Sigmoid colon (tissue), 7 donors: ENCODE results near the gene LCAT. TPM values are rescaled to one million over a fixed set of nuclear protein-coding genes. Genes with fewer than 3 reads are reported as not detected.
A peak's percentile ranks its signal among the peaks of the same experiment; 100 is the strongest.

ENCODE experiments used
- DNase-seq: peaks from one replicate; pipeline ENCODE4 v3.0.0-alpha.2; 2019
- H3K27ac ChIP-seq, 4 donors: fragments of 200-600 bp; sonication (generic); one replicate each; pipeline ENCODE4 v1.5.1; 2016 to 2019; ENCODE audit warnings: mild to moderate bottlenecking in 1 of 4
- H3K27me3 ChIP-seq, 3 donors: fragments of 200-600 bp; sonication (generic); one replicate each; pipeline ENCODE4 v1.5.1; 2019; ENCODE audit warnings: mild to moderate bottlenecking in 1 of 3
- H3K36me3 ChIP-seq, 4 donors: fragments of 200-600 bp; sonication (generic); one replicate each; pipeline ENCODE4 v1.5.1; 2016 to 2019
- H3K4me1 ChIP-seq, 4 donors: fragments of 200-600 bp; sonication (generic); one replicate each; pipeline ENCODE4 v1.5.1; 2017 to 2019
- H3K4me3 ChIP-seq, 4 donors: fragments of 200-600 bp; sonication (generic); one replicate each; pipeline ENCODE4 v1.5.1; 2017 to 2019; ENCODE audit warnings: mild to moderate bottlenecking in 2 of 4, moderate library complexity in 1 of 4
- H3K9me3 ChIP-seq, 4 donors: fragments of 200-600 bp in 3 of 4; sonication (generic) in 3 of 4; one replicate each; pipeline versions ENCODE4 v1.5.1 to v1.6.1; 2013 to 2019
- EP300 ChIP-seq, 4 donors: sonication (generic); formaldehyde crosslinking; IDR thresholded peaks; one replicate each; pipeline ENCODE4 v1.6.1; 2017; ENCODE audit warnings: antibody characterized with exemption in 4 of 4
- POLR2A ChIP-seq, 2 donors: fragments of 450-650 bp; IDR thresholded peaks; one replicate each; pipeline ENCODE4 v1.6.1; 2016; ENCODE audit warnings: antibody characterized with exemption in 2 of 2, mild to moderate bottlenecking in 2 of 2, moderate library complexity in 2 of 2
- POLR2AphosphoS5 ChIP-seq, 4 donors: sonication (generic); formaldehyde crosslinking; IDR thresholded peaks; one replicate each; pipeline ENCODE4 v1.6.1; 2017; ENCODE audit warnings: antibody characterized with exemption in 4 of 4
- WGBS, 2 donors: extraction: QIAGEN DNeasy Blood & Tissue Kit; methylation state at CpG; one replicate each; pipeline ENCODE4 v1.1.7; 2013; 5-methylcytosine and 5-hydroxymethylcytosine counted together
- intact Hi-C: fragments of 100-400 bp; cut with DNase I; formaldehyde crosslinking; loops from one replicate; pipeline ENCODE4 v1.15.1; 2023
- polyA plus RNA-seq, 3 donors: library from polyadenylated mRNA; stranded (reverse); fragments of 200-250 nt; gene quantifications; one replicate each; pipeline ENCODE4 v1.2.3, GENCODE V29; 2013
- total RNA-seq, 4 donors: library from RNA; depleted of rRNA; stranded (reverse); fragments of >200 nt; gene quantifications; one replicate each; pipeline ENCODE4 v1.1.0, GENCODE V29; 2016
- TF ChIP-seq, protein P1 (sequence below), 4 experiments: fragments of 450-650 bp in 3 of 4; fragments of 200-600 bp in 1 of 4; IDR thresholded peaks; one replicate each; pipeline ENCODE4 v1.5.1; 2016 to 2019; ENCODE audit warnings: antibody characterized with exemption in 4 of 4, mild to moderate bottlenecking in 3 of 4, moderate library complexity in 2 of 4
- donor health status: healthy with polysubstance abuse.
- donor health status: Bipolar disorder and iron deficiency.
- donor health status: healthy.

LCAT gene
- total and polyA plus RNA-seq, 7 donors: 0.60 to 31.0 (median 10.4) TPM

DNA sequence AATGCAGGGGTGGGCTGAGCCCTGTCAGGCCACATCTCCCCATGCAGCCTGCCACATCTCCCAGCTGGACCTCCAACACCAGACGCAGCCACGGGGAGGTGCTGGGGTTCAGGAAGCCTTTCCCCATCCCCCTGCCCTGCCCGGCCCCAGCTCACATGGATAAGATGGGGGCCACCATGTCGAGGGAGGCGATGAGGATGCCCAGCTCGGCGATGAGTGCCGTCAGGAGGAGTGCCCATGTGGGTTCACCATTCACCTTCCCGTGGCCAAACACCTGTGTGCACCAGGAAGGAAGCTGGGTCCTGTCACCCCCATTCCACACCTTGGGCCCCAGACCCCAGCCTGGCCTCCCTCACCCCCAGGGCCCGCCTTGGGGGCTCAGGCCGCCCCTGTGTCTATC lies 5.7 kb upstream of the LCAT start:
- intact Hi-C loops: no loop called here
- 85 to 89% methylated on average over 11 of the region's 11 CpGs for WGBS, 2 donors
- peaks cover 63 to 99% (median 69%) of the 10 kb centered on the region in 4 donors for H3K36me3 ChIP-seq
- no peaks in the 10 kb centered on the region for H3K9me3 ChIP-seq
- no peak for DNase-seq
- H3K4me1 ChIP-seq: peaks cover 0 to 29% (median 26%) of the 10 kb centered on the region in 4 donors
- no peak overlapping the region for H3K27ac ChIP-seq
- H3K27me3 ChIP-seq: no peaks in the 10 kb centered on the region
- TF ChIP-seq, protein P1, sequence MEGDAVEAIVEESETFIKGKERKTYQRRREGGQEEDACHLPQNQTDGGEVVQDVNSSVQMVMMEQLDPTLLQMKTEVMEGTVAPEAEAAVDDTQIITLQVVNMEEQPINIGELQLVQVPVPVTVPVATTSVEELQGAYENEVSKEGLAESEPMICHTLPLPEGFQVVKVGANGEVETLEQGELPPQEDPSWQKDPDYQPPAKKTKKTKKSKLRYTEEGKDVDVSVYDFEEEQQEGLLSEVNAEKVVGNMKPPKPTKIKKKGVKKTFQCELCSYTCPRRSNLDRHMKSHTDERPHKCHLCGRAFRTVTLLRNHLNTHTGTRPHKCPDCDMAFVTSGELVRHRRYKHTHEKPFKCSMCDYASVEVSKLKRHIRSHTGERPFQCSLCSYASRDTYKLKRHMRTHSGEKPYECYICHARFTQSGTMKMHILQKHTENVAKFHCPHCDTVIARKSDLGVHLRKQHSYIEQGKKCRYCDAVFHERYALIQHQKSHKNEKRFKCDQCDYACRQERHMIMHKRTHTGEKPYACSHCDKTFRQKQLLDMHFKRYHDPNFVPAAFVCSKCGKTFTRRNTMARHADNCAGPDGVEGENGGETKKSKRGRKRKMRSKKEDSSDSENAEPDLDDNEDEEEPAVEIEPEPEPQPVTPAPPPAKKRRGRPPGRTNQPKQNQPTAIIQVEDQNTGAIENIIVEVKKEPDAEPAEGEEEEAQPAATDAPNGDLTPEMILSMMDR (IDR thresholded peaks at IDR 0.05): no peak
- TF ChIP-seq POLR2A (IDR thresholded peaks at IDR 0.05): no peak
- no peak for TF ChIP-seq POLR2AphosphoS5 (IDR thresholded peaks at IDR 0.05)
- no peak for TF ChIP-seq EP300 (IDR thresholded peaks at IDR 0.05)
- no peak overlapping the region for H3K4me3 ChIP-seq

DNA sequence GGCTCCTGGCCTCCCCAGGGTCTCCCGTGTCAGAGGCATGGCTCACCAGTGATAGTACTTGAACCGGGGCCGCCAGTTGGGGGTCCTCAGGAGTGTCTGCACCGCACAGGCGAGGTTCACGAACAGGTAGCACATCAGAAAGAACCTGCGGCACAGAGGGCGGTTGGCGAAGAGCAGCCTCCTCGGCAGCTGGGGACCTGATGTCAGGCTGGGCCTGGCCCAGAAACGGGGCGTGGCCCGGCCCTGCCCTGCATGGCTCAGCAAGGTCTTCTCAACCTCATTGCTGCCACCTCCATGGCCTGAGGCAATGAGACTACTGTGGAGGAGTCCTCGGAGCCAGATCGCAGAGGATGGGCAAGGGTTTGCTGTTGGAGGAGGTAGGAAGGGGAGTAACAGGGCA lies 4.1 kb upstream of the LCAT start:
- Histone ChIP-seq H3K27ac (peak overlapping the region in 2 of 4 donors; percentile 2 to 13), H3K36me3 (peaks cover 61 to 85% (median 66%) of the 10 kb centered on the region in 4 donors), H3K27me3 (no peaks in the 10 kb centered on the region), H3K4me3 (no peak overlapping the region), H3K4me1 (peaks cover 0 to 45% (median 42%) of the 10 kb centered on the region in 4 donors), H3K9me3 (no peaks in the 10 kb centered on the region)
- 28 to 85% methylated on average over 15 of the region's 15 CpGs for WGBS, 2 donors
- no peak for TF ChIP-seq EP300 (IDR thresholded peaks at IDR 0.05)
- TF ChIP-seq, protein P1 (IDR thresholded peaks at IDR 0.05): no peak
- no peak for TF ChIP-seq POLR2AphosphoS5 (IDR thresholded peaks at IDR 0.05)
- TF ChIP-seq POLR2A (IDR thresholded peaks at IDR 0.05): no peak
- no peak for DNase-seq
- intact Hi-C loops: no loop called here

- H3K4me3 ChIP-seq: no peak overlapping the region
- no peak for TF ChIP-seq POLR2AphosphoS5 (IDR thresholded peaks at IDR 0.05)
- TF ChIP-seq, protein P1 (IDR thresholded peaks at IDR 0.05): no peak
- TF ChIP-seq EP300 (IDR thresholded peaks at IDR 0.05): no peak
- TF ChIP-seq POLR2A (IDR thresholded peaks at IDR 0.05): no peak
- peak overlapping the region in 3 of 4 donors; percentile 2 to 27 (median 13) for H3K27ac ChIP-seq
- H3K9me3 ChIP-seq: no peaks in the 10 kb centered on the region
- intact Hi-C loops: no loop called here
- WGBS, 2 donors: 83 to 93% methylated on average over 28 of the region's 28 CpGs
- DNase-seq: no peak
- no peaks in the 10 kb centered on the region for H3K27me3 ChIP-seq
- H3K36me3 ChIP-seq: peaks cover 61 to 86% (median 69%) of the 10 kb centered on the region in 4 donors
- peaks cover 0 to 49% (median 43%) of the 10 kb centered on the region in 4 donors for H3K4me1 ChIP-seq
These were observed 3.1 kb upstream of the LCAT start for GRCh38 chr16:67946966-67947558.

- no peak for TF ChIP-seq POLR2AphosphoS5 (IDR thresholded peaks at IDR 0.05)
- no peak for TF ChIP-seq EP300 (IDR thresholded peaks at IDR 0.05)
- TF ChIP-seq POLR2A (IDR thresholded peaks at IDR 0.05): no peak
- TF ChIP-seq, protein P1 (IDR thresholded peaks at IDR 0.05): no peak
- intact Hi-C loops: no loop called here
- no peak for DNase-seq
- no peaks in the 10 kb centered on the region for H3K9me3 ChIP-seq
- H3K36me3 ChIP-seq: peaks cover 57 to 85% (median 66%) of the 10 kb centered on the region in 4 donors
- H3K4me3 ChIP-seq: no peak overlapping the region
- H3K27ac ChIP-seq: peak overlapping the region in 2 of 4 donors; percentile 27 to 85
- WGBS, 2 donors: 95 to 97% methylated on average over 20 of the region's 20 CpGs
- peaks cover 0 to 39% (median 33%) of the 10 kb centered on the region in 4 donors for H3K4me1 ChIP-seq
- no peaks in the 10 kb centered on the region for H3K27me3 ChIP-seq
These were observed 2.2 kb upstream of the LCAT start for GRCh38 chr16:67946128-67946569.
